Stimulated activated CD4-positive, alpha-beta T cell treated with anti-CD3 and anti-CD28 coated beads, Interleukin-4, amount 100 ng/mL, for 4 hours (primary cell): ENCODE results near the gene LMO2.

Experiments used
- DNase-seq, 2 experiments: peaks; one replicate each; pipeline ENCODE4 v3.0.0-alpha.2; 2020

Gene LMO2

DNA sequence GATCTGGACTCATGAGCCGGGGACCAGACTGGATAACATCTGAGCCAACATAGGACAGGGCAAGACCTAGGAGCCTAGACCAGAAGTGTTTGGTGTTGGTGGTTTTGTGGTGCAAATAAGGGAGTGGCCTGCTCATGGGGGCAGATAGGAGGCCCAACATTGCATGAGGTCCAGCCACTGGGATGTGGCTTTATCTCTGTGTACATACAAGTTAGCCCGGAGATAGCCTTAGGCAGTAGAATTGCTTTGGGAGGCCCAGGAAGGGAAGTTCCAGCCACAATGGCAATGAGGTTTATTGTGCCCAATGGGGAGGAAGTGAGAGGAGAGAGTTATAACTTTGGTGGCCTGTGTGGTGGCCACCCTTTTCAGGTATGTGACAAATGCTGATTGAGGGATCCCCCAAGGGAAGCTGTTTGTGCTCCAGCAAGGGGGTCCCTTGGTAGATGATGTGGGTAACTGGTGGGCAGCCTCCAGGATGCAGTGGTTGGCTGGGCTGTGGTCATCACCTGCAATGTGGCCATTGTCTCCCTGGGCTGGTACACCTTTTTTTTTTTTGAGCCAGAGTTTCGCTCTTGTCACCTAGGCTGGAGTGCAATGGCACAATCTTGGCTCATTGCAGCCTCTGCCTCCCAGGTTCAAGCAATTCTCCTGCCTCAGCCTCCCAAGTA, 6.4 kb downstream of the LMO2 start:
- no peak for DNase-seq

GRCh38 chr11:33884601-33885000, 7.3 kb downstream of the LMO2 start:
- DNase-seq = no peak

DNA sequence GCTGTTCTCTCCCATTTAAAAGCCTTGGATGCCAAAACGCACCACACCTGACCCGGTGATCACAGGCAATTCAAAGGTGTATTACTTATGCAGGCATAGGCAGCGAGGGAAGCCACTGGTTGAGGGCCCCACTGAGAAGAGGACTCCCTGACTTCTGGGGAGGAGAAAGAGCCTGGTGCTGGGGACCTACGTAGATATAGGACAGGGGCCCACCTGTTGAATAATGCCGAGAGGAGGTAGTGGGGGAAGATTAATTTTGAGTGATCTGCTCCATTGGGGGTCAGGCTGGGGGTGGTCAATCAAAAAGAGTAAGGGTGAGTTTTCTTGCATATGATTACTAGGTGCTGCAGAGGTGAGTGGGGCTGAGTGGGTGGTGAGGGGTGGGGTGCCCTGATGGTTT, 7.8 kb downstream of the LMO2 start:
- DNase-seq = no peak

- DNase-seq = no peak
Measured at GRCh38 chr11:33881651-33882503, 10.0 kb downstream of the LMO2 start.

GRCh38 chr11:33880979-33881378, 10.9 kb downstream of the LMO2 start:
- DNase-seq = no peak

DNA sequence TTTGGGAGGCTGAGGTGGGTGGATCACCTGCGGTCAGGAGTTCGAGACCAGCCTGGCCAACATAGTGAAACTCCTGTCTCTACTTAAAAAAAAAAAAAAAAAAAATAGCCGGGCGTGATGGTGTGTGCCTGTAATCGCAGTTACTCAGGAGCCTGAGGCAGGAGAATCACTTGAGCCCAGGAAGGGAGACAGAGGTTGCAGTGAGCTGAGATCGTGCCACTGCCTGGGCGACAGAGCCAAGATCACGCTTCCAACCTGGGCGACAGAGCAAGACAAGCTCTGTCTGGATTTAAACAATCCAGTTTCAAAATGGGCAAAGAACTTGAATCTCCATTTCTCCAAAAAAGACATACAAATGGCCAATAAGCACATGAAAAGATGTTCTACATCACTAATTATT, 12.5 kb downstream of the LMO2 start:
- no peak for DNase-seq

DNA sequence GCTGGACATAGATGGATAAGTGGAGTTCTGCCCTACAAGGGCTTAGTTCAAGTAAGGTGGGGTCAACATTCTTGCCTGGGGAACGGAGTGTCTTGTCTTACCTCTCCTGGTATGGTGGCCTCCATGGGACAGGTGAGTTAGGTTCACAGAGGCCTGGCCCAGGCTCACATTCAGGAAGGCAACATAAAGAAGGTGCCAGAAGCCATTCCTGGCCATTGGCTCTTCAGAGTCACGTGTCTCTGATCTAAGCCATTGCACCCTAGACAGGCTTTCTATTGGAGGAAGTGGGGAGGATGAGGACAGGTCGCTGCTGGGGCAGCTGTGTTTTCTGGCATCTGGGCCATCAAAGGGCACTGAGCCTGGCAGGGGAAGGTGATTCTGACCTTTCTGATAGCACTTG, 14.8 kb downstream of the LMO2 start:
- DNase-seq = no peak

- DNase-seq = no peak
Measured at GRCh38 chr11:33875621-33876294, 16.1 kb downstream of the LMO2 start.

GRCh38 chr11:33874910-33875490, 16.9 kb downstream of the LMO2 start:
- no peak for DNase-seq

DNA sequence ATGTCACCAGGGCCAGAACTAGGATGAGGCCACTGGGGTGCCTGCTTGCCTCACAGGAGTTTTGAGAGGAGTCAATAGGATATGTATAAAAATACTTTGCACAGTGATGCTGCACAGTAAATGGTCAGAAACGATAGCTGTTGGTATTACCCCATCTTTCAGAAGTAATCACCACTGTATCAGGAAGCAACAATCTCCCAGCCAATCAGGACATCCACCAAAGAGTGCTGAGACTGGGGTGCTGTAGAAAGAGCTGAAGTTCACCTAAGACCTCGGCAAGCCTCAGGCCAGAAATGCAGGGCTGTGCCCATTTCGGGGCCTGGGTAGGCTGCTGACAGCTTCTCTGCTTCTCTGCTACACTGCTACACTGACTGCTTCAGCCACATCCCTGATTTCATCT, 17.4 kb downstream of the LMO2 start:
- no peak for DNase-seq

DNA sequence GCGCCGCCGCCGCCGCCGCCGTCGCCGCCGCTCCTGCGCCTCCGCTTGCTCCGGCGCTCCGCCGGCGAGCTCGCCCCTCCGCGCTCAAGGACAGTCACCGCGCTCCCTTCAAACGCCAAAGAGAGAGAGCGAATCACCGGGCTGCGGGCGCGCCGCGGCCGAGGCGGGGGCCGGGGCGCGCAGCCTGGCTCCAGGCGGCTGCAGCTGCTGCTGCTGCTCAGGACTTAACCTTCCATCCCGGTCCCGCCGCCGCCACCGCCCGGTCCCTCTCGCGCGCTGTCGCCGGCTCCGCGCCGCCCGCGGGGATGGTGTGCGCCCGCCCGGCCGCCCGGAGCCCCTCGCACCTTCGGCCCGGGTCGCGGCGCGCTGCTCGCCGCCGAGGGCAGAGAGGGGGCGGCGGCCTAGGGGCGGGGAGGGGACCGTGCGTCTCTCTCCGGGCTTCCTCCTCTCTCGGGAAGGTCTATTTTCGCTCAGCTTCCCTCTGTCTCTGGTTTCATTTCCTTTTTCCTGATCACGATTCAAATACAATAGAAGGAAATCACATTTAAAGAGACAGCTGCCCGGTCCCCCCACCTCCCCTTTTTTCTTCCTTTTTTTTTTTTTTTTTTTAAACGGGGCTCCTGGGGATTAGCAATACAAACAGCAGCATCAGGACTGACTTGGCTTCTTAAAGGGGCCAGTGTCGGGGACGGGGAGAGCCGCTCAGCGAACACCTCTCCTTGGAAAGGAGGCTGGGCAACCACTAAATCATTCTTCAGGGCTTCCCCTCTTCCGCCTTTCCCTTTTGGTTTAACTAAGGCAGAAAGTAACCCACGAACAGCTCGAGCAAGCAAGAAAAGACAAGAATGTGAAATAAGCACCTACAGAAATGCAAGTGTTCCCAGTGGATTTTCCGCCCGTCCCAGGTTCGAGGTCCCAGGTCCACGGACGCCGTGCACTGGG, 22.1 kb downstream of the LMO2 start:
- peak in 1 of 2 experiments; percentile 16 for DNase-seq

DNA sequence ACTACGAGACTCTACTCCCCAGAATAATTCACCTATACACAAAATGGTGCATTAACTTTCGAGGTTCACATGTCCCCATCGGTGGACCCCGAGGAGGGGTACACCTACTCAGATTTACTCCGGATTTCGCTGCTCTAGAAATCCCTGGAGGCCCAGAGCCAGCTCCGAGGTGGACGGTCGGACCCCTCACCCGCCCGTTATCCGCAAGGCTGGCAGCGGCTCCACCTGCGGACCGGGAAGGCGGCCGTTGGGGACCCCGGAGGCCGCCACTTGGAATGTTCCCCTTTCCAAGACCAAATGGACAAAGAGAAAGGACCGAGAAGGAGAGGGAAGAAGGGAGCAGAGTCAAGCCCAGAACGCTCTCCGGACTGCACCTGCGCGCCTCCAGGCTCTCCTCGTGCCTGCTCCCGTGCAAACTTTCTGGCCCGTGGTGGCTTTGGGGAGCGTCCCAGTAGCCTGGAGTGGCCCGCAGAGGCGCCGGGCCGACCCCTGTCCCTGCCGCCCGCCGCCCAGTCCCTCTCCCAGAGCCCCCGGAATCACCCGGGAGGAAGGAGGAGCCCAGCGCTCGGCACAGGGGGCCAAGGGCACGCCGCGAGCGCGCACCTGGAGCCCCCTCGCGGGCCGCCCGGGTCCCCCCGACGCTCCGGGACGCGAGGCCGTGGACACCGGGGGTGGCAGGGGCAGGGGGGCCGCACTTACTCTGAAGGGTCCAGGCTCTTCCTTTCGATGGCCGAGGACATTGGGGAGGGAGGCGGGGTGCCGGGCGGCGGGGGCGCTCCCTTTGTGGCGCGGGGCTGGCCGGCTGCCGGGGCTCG, 23.0 kb downstream of the LMO2 start:
- DNase-seq = no peak

DNA sequence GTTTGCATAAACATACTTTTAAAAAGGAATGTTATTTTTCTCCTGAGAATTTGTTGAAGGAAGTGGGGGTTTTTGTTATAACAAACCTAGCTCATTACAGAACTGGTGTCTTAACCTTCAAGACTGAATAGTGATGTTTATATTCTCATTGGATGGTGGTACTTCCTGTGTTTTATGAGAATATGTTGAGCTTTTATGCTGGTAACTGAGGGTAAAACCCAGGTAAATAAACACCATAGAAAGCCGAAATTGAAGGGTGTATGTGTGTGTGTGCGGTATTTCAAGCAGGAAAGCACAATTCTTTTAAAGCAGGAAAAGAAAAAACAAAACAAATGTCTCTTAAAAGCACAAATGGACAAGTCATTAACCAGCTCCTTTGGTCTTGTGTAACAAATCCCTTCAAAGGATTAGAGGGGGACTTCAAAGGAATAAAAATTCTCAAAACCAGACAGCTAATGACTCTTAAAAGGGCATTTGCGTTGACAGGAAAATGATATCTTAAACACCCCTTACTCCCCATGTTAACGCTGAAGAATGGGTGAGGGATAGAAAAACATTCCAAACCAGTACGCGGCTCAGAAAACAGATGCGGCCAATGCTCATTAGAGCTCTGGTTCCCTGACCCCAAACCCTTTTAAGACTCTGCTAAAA, 23.8 kb downstream of the LMO2 start:
- DNase-seq = no peak

DNA sequence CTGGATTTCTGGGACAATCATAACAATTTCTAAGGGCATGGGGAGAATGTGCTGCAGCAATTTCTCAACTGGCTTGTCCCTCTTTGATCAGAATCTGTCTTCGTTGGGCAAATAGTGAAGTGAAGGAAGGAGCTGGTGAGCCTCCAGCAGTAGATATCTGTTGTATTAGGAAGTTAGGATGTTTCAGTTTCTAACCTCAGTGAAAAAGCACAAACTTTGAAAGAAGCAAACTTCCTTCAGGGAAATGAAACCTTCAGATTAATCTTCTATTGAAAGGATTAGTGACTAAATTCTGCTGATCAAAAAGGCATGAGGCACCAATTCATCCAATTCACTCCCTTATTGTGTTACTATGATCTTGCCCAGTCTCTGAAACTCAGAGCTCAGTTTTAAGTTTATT, 24.3 kb downstream of the LMO2 start:
- DNase-seq = no peak

GRCh38 chr11:33866936-33867335, 24.9 kb downstream of the LMO2 start:
- DNase-seq = no peak

GRCh38 chr11:33864479-33864878, 27.4 kb downstream of the LMO2 start:
- no peak for DNase-seq

DNA sequence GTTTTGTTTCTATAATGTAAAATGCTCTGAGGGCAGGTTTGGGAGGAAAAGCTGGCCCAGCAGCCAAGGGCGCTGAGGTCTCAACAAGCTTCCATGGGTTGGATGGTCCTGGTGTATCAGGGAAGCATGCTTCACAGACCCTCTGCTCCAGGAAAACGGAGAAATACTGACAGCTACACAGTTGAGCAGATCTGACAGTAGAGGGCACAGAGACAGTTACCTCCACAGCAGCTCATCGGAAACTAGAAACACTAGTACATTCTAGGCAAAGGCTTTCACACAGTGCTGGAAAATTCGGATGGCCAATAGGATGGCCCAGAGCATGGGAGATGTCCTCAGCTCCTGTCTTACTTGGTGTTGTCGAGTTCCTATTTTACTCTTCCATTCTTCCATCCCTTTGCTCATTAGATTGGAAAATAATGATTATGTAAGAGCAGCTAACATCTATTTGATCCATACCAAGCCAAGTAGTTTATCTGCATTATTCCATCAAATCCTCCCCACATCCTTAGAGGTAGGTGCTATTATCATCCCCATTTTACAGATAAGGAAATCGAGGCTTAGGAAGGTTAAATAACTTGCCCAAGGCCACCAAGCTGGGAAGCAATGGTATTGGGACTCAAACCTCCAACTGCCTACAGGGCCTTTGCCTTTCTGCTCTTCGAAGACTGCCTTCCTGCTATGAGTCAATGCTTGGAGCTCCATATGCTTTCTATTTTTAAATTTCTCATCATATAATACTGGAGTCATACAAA, 28.3 kb downstream of the LMO2 start:
- no peak for DNase-seq

- no peak for DNase-seq
Measured at GRCh38 chr11:33861941-33862589, 29.8 kb downstream of the LMO2 start.

DNA sequence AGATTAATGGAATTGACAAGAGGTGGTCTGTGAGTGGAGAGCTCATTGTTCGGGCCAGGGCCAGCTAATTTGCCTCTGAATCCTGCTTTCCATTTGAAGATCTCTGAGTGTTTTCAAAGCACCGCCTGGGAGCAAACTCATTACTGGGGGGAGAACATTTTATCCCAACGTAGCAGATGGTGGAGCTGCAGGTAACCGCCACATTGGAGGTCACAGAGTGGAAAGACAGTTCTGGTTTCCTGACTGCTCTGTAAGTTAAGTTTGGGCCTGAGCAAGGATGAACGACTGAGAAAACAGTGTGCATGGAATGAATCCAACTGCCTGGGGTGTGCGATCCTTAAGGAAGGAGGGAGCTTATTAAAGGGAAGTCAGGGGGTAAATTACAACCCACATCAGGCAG, 30.5 kb downstream of the LMO2 start:
- DNase-seq = no peak

DNA sequence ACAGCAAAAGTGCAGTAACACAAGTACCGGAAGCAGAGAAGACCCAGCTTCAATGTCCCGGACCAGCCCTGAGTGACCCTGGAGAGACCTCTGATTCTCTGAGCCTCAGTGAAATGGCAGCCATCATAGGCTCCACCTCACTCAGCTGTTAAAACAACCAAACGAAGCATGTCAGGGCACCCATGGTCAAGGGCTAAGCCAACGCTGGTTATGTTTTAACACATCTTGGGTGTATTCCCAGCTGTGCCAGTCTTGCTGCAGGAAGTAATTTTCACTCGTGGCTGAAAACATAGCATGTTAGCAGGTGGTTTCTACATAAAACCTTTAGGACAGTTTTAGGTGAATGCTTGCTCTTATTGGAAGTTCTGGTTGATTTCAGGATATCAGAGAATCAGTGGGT, 30.9 kb downstream of the LMO2 start:
- no peak for DNase-seq
